Measurements from ENCODE around the gene SSNA1. TPM values are rescaled to one million over a fixed set of nuclear protein-coding genes. Genes with fewer than 3 reads are reported as not detected.
A peak's percentile ranks its signal among the peaks of the same experiment; 100 is the strongest.

SSNA1 gene
- total RNA-seq, result 24.5 TPM

DNA sequence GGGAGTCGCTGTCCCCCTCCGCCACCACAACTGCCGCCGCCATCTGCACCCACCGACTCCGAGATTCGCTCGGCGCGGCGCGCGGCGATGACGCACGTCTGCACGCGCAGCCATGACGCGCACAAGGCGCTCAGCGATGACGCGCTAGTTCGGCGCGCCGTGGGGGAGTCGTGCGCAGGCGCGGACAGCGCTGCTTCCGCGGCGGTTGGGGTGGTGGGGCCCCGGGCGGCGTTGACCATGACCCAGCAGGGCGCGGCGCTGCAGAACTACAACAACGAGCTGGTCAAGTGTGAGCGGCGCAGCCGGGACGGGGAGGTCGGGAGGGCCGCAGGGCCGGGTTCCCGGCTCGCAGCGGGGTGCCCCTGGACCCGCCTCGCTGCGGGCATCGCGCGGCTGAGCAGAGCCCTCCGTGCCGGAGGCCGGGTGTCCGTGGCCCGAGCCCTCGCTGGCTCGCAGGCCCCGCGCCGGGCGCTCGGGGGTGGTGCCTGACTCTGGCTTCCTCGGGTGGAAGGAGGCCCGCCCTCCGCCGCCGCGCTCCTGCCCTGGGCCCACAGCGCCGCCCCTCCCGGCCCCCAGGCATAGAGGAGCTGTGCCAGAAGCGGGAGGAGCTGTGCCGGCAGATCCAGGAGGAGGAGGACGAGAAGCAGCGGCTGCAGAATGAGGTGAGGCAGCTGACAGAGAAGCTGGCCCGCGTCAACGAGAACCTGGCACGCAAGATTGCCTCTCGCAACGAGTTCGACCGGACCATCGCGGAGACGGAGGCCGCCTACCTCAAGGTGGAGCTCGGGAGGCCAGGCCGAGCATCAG, at the start of gene SSNA1, which contains the start of gene ANAPC2:
Gene SSNA1, plus strand, starts transcription at position 187 of the 807 bp plus-strand sequence. Its CDS starts 51 bp downstream, at position 238.
Gene ANAPC2, minus strand, starts transcription at position 71 of the 807 bp plus-strand sequence. Its CDS starts 28 bp downstream, at position 43.
- FAIRE-seq, result no peak
- peak; percentile 95 for DNase-seq (ENCODE audit: low spot score in 2 of 2)

DNA sequence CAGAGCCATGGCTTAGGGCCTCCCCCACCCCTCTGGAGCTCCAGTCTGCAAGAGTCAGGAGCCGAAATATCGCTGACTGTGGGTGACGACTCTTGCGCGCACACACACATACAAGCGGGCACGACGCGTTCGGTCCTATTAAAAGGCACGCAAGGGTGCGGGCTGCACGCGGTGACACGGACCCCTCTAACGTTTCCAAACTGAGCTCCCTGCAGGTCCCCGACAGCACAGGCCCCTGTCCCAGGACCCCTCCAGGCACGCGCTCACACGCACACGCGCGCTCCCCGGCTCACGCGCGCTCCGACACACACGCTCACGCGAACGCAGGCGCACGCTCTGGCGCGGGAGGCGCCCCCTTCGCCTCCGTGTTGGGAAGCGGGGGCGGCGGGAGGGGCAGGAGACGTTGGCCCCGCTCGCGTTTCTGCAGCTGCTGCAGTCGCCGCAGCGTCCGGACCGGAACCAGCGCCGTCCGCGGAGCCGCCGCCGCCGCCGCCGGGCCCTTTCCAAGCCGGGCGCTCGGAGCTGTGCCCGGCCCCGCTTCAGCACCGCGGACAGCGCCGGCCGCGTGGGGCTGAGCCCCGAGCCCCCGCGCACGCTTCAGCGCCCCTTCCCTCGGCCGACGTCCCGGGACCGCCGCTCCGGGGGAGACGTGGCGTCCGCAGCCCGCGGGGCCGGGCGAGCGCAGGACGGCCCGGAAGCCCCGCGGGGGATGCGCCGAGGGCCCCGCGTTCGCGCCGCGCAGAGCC, 49.6 kb upstream of the SSNA1 start, which contains the start of gene GRIN1:
Gene GRIN1, plus strand, starts transcription at position 433 of the 746 bp plus-strand sequence. CDS start 333 bp downstream, outside the sequence.
- DNase-seq (ENCODE audit: low spot score in 2 of 2), result peak in 1 of 2 donors; percentile 68
- no peak for FAIRE-seq

- DNase-seq (ENCODE audit: low spot score in 2 of 2) (no peak), FAIRE-seq (no peak)
Observed at GRCh38 chr9:137139468-137140150, 48.9 kb upstream of the SSNA1 start.

GRCh38 chr9:137140151-137141012, 48.1 kb upstream of the SSNA1 start:
- DNase-seq (ENCODE audit: low spot score in 2 of 2) (no peak), FAIRE-seq (no peak)

- no peak for DNase-seq (ENCODE audit: low spot score in 2 of 2)
- FAIRE-seq, result no peak
Observed at GRCh38 chr9:137141050-137141810, 47.2 kb upstream of the SSNA1 start.

GRCh38 chr9:137141976-137142936, 46.2 kb upstream of the SSNA1 start:
- DNase-seq (ENCODE audit: low spot score in 2 of 2) (no peak), FAIRE-seq (no peak)

- DNase-seq (ENCODE audit: low spot score in 2 of 2), result no peak
- no peak for FAIRE-seq
Observed at GRCh38 chr9:137143459-137143858, 45.0 kb upstream of the SSNA1 start.

GRCh38 chr9:137145731-137146526, 42.5 kb upstream of the SSNA1 start:
- FAIRE-seq (no peak), DNase-seq (ENCODE audit: low spot score in 2 of 2) (no peak)

GRCh38 chr9:137146527-137146918, 42.0 kb upstream of the SSNA1 start:
- FAIRE-seq, result no peak
- DNase-seq (ENCODE audit: low spot score in 2 of 2), result no peak

- FAIRE-seq (no peak), DNase-seq (ENCODE audit: low spot score in 2 of 2) (no peak)
Observed at GRCh38 chr9:137147091-137147792, 41.2 kb upstream of the SSNA1 start.

GRCh38 chr9:137147793-137148160, 40.7 kb upstream of the SSNA1 start:
- FAIRE-seq (no peak), DNase-seq (ENCODE audit: low spot score in 2 of 2) (no peak)

DNA sequence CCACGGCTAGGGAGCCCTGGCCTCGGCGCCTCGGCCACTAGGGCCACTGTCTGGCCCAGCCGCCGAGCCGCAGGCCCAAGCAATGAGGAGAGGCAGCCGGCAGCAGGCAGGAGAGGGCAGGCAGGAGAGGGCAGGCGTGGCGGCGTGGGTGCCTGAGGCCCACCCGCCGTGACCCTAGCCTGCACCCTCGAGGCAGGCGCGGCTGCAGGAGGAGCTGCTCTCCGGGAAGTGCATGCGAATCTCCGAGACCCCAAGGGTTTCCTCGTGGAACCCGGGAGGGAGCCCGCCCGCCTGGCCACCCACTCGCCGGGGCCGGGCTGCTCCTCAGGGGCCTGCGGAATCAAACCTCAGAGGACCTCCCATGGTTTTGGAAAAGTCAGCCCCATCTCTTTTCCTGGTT, 40.2 kb upstream of the SSNA1 start:
- DNase-seq (ENCODE audit: low spot score in 2 of 2), result no peak
- FAIRE-seq, result no peak

GRCh38 chr9:137148661-137149060, 39.8 kb upstream of the SSNA1 start:
- FAIRE-seq, result no peak
- no peak for DNase-seq (ENCODE audit: low spot score in 2 of 2)

DNA sequence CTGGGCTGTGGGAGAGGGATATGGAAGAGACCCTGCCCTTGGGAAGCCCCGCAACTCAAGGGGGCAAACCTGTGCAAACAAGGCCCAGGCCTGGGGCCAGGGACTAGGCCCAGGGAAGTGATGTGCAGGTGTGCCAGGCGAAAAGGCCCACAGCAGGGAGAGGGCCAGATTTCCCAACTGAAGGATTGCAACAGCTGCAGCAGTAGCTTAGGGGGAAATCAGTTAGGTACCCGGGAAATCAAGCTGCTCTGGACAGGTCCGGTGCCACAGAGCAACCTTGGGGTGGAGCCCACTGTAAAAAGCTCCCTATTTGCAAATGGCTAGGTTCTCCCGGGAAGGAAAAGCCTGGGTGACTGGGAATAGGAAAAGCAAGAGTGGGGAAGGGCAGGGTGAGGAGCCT, 39.1 kb upstream of the SSNA1 start:
- DNase-seq (ENCODE audit: low spot score in 2 of 2) (no peak), FAIRE-seq (no peak)

DNA sequence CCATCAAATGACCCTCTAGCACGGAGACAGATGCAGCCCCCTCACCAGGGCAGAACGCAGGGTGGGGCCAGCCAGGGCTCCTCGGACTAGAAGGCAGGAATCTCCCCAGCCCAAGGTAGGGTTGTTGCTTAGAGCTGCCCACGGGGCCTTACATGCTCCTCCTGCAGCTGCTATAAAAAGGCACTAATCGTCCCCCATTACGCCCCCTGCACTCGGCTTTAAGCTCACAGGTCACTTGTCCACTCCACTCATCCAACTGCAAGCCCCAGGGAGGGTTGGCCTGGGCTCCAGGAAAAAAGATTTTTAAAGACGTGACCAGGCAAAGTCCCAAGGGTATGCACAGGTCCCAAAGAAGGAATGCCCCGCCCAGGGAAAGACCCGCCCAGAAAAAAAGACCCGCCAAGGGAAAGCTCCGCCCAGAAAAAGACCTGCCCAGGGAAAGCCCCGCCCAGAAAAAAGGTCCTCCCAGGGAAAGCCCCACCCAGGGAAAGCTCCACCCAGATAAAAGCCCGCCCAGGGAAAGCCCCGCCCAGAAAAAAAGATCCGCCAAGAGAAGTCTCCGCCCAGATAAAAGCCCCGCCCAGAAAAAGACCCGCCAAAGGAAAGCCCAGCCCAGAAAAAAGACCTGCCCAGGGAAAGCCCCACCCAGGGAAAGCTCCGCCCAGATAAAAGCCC, 38.4 kb upstream of the SSNA1 start:
- FAIRE-seq (no peak), DNase-seq (ENCODE audit: low spot score in 2 of 2) (no peak)
